Effector memory CD4-positive, alpha-beta T cell (primary cell): Measurements from ENCODE around the gene USP4.
"Not testable (repeated sequence)": the region's sequence is repeated elsewhere in the genome, so short reads cannot be mapped to it uniquely, and the experiment has no call there.

ENCODE experiments used
- DNase-seq, 3 donors: peaks; one replicate each; pipeline ENCODE4 v3.0.0-alpha.2; 2020
- H3K27ac ChIP-seq: 2 replicates; pipeline ENCODE4 v1.7.0; 2013; ENCODE audit warnings: mild to moderate bottlenecking, low read length, moderate library complexity; ENCODE audit not compliant: insufficient read depth, poor library complexity, severe bottlenecking
- H3K27me3 ChIP-seq: replicated peaks from 2 replicates; pipeline ENCODE4 v1.7.0; 2013; ENCODE audit warnings: mild to moderate bottlenecking, low read length; ENCODE audit not compliant: insufficient read depth, control insufficient read depth, poor library complexity, severe bottlenecking
- H3K36me3 ChIP-seq: 2 replicates; pipeline ENCODE4 v1.7.0; 2013; ENCODE audit warnings: mild to moderate bottlenecking, low read length, moderate library complexity; ENCODE audit not compliant: control insufficient read depth, insufficient read depth
- H3K4me1 ChIP-seq: 2 replicates; pipeline ENCODE4 v1.7.0; 2013; ENCODE audit warnings: low read length, mild to moderate bottlenecking; ENCODE audit not compliant: control insufficient read depth, insufficient read depth, poor library complexity, severe bottlenecking
- H3K4me3 ChIP-seq: 2 replicates; pipeline ENCODE4 v1.7.0; 2013; ENCODE audit warnings: low read length, low read depth, mild to moderate bottlenecking; ENCODE audit not compliant: insufficient read depth, poor library complexity, severe bottlenecking
- H3K9me3 ChIP-seq: 2 replicates; pipeline ENCODE4 v1.7.0; 2013; ENCODE audit warnings: mild to moderate bottlenecking, low read length, moderate library complexity; ENCODE audit not compliant: control insufficient read depth

The USP4 gene

GRCh38 chr3:49351521-49352011 is 11.7 kb upstream of the USP4 start:
- Histone ChIP-seq H3K36me3 (no peaks in the 10 kb centered on the region), H3K4me3 (no peak overlapping the region), H3K27me3 (no peaks in the 10 kb centered on the region), H3K27ac (no peak overlapping the region), H3K4me1 (peaks cover 6% of the 10 kb centered on the region), H3K9me3 (no peaks in the 10 kb centered on the region)
- no peak for DNase-seq

DNA sequence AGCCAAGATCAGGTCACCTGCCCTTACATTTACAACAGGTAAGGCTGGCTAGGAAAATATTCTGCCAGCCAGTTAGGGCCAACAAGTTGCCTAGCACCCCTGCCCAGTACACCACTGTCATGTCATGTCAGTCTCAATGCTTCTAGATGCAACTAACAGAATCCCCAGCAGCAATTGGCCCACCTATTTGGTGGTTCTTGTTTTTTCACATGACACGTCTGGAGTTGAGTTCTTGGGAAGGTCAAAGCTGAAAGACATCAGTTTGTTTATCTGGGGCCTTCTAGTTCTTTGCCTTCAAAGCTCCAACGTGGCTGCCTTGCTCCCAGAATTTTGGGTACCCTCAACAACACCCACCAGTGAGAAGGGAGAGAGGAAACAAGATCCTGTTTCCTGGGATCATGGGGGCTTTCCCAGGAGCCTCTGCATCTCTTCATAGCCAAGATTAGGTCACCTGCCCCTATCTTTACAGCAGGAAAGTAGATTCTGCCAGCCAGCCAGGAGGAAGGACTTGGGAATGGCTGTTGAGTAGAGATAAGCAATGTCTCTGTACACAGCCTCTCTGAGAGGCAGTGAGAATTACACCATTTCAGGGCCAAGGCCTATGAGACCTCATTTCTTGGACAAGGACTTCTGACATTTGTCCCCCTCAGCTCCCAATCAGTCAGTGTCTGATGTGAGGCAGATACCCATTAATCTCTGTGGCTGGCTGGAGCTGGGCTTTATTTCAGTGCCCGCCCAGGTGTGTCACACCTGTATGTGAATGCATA is 9.7 kb upstream of the USP4 start:
- Histone ChIP-seq H3K4me1 (no peaks in the 10 kb centered on the region), H3K9me3 (no peaks in the 10 kb centered on the region), H3K27me3 (no peaks in the 10 kb centered on the region), H3K36me3 (no peaks in the 10 kb centered on the region), H3K27ac (no peak overlapping the region), H3K4me3 (no peak overlapping the region)
- no peak for DNase-seq

GRCh38 chr3:49348361-49348760 is 8.5 kb upstream of the USP4 start:
- not testable (repeated sequence) for H3K27ac ChIP-seq, H3K9me3 ChIP-seq, H3K27me3 ChIP-seq, DNase-seq, H3K4me1 ChIP-seq, H3K36me3 ChIP-seq, H3K4me3 ChIP-seq

DNA sequence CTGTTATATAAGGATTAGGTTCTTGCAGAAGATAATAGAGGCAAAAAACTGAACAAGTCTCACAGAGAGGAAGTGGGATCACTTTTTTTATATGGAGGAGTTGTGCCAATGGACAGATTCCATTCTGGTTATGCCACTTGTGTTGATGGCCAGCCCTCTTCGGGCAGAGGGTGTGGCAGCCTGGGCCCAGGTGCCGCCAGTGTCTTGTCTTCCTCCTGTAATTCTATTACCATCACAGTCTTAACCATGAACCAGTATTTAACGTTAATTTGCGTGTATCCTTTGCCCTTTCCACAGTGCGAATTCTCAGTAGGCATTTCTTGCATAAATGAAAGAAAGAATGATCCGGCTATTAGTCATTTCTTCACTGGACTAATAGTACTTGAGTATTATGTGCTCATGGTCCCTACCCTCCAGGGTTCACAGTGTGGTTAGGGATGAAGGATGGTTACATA is 7.0 kb upstream of the USP4 start:
- H3K4me1 ChIP-seq: peaks cover 4% of the 10 kb centered on the region
- no peaks in the 10 kb centered on the region for H3K9me3 ChIP-seq
- no peaks in the 10 kb centered on the region for H3K27me3 ChIP-seq
- no peak for DNase-seq
- no peaks in the 10 kb centered on the region for H3K36me3 ChIP-seq
- no peak overlapping the region for H3K27ac ChIP-seq
- no peak overlapping the region for H3K4me3 ChIP-seq

- Histone ChIP-seq H3K27ac (peak overlapping the region; percentile 28), H3K4me1 (peaks cover 26% of the 10 kb centered on the region), H3K9me3 (no peaks in the 10 kb centered on the region), H3K36me3 (no peaks in the 10 kb centered on the region), H3K4me3 (no peak overlapping the region), H3K27me3 (no peaks in the 10 kb centered on the region)
- no peak for DNase-seq
These were observed 3.3 kb upstream of the USP4 start for GRCh38 chr3:49343163-49343562.

DNA sequence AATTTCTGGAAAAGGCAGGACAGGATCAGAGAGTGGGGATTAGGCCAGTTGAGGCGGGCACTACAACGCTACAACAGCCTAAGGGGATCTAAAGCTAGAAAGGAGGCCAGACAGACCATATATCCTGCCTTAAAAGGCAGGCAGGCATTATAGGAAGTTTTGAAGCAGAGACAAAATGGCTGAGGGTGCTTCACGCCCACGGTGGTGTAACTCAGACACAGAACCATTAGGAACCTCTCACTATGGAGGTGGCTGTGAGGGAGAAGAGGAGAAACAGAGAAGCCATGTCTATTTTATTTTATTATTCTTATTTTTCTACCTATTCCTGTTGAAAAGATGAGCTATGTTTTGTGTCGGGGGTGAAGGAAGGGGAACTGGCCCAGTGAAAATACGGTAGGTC is 2.1 kb upstream of the USP4 start:
- H3K27ac ChIP-seq: no peak overlapping the region
- peaks cover 28% of the 10 kb centered on the region for H3K4me1 ChIP-seq
- no peak for DNase-seq
- no peaks in the 10 kb centered on the region for H3K9me3 ChIP-seq
- no peak overlapping the region for H3K4me3 ChIP-seq
- H3K36me3 ChIP-seq: peaks cover under 1% of the 10 kb centered on the region
- H3K27me3 ChIP-seq: no peaks in the 10 kb centered on the region

DNA sequence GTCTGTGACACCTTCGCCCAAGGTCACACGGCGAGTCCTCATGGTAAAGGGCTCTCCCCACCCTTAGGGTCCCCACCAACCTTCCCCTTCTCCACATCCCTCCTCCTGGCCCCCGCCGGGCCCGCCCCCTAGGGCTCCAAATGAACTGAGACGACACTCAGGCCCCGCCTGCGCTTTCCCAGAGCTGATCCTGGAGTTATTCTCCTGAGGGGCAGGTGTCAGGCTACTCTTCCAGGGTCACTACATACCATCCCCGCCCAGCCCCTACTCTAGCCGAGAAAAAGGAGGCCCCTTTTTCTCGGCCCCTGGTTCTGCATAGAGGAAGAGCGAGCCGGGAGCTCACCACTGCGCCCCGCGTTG is 292 bp downstream of the USP4 start:
- H3K9me3 ChIP-seq: no peaks in the 10 kb centered on the region
- H3K27me3 ChIP-seq: no peaks in the 10 kb centered on the region
- H3K27ac ChIP-seq: peak overlapping the region; percentile 94
- peak in 1 of 3 donors; percentile 3 for DNase-seq
- peaks cover 28% of the 10 kb centered on the region for H3K4me1 ChIP-seq
- peaks cover 19% of the 10 kb centered on the region for H3K36me3 ChIP-seq
- H3K4me3 ChIP-seq: peak overlapping the region; percentile 78

DNA sequence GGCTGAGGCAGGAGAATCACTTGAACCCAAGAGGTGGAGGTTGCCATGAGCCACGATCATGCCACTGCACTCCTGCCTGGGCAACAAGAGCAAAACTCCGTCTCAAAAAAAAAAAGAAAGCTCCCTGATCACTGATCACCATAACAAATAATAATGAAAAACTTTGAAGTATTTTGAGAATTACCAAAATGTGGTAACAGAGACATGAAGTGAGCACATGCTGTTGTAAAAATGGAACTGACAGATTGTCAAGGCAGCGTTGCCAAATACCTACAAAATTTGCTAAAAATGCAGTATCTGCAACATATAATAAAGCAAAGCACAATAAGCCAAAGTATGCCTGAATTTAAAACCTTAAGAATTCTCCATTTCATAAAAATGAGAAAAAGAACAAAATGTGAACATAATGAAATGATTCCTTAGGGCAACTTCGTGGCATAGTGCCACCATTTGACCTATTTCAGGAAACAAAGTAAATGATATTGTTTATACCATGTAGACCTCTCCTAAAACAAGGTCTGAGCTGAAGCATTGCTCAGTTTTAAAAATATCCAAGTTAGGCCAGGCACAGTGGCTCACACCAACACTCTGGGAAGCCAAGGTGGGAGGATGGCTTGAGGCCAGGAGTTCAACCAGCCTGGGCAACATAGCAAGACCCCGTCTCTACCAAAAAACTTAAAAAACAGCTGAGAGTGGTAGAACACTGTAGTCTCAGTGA is 5.8 kb downstream of the USP4 start:
- Histone ChIP-seq H3K36me3 (peaks cover 46% of the 10 kb centered on the region), H3K4me3 (no peak overlapping the region), H3K27me3 (no peaks in the 10 kb centered on the region), H3K4me1 (peaks cover 11% of the 10 kb centered on the region), H3K9me3 (no peaks in the 10 kb centered on the region), H3K27ac (no peak overlapping the region)
- no peak for DNase-seq

- Histone ChIP-seq H3K4me1 (peaks cover 8% of the 10 kb centered on the region), H3K27ac (peak overlapping the region; percentile 32), H3K27me3 (no peaks in the 10 kb centered on the region), H3K4me3 (no peak overlapping the region), H3K36me3 (peaks cover 49% of the 10 kb centered on the region), H3K9me3 (no peaks in the 10 kb centered on the region)
- DNase-seq: no peak
These were observed 6.8 kb downstream of the USP4 start for GRCh38 chr3:49333091-49333490.

DNA sequence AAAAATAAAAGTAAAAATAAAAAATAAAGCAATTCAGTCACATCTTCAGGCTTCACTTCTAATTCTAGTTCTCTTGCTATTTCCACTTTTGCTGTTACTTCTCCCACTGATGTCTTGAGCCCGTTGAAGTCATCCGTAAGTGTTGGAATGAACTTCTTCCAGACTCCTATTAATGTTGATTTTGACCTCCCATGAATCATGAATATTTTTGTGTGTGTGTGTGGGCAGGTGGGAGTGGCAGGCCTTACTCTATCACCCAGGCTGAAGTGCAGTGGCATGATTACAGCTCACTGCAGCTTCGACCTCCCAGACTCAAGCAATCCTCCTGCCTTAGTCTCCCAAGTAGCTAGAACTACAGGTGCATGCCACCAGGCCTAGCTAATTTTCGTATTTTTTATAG is 10.7 kb downstream of the USP4 start:
- H3K9me3 ChIP-seq: no peaks in the 10 kb centered on the region
- H3K27me3 ChIP-seq: no peaks in the 10 kb centered on the region
- DNase-seq: no peak
- H3K27ac ChIP-seq: no peak overlapping the region
- H3K36me3 ChIP-seq: peaks cover 63% of the 10 kb centered on the region
- H3K4me3 ChIP-seq: no peak overlapping the region
- H3K4me1 ChIP-seq: peaks cover 7% of the 10 kb centered on the region
